IMR-90 (cell line): ENCODE measurements around the gene NCKAP5. TPM values are rescaled to one million over a fixed set of nuclear protein-coding genes. Genes with fewer than 3 reads are reported as not detected.

ENCODE experiments used
- ATAC-seq: fragments of 200-7000 bp; cut with Tn5 transposase; 2 replicates; pipeline ENCODE4 v1.9.1; 2020; ENCODE audit warnings: low read depth, mild to moderate bottlenecking, moderate library complexity
- BruUV-seq: library from RNA; stranded (reverse); fragments of 400-500 nt; replicated peaks from 2 replicates; lab custom pipeline; 2021; lab: Mats Ljungman, UMichigan
- CTCF ChIA-PET: fragments of 300-600 bp; formaldehyde crosslinking; extraction: SDS; loops from one replicate; lab custom pipeline; 2021; ENCODE audit warnings: antibody characterized with exemption; lab: Yijun Ruan, JAX
- POLR2A ChIA-PET: fragments of 300-600 bp; sonication (Branson Sonifier 250); formaldehyde crosslinking; loops from one replicate; lab custom pipeline; 2022; ENCODE audit warnings: antibody characterized with exemption; ENCODE audit not compliant: unreplicated experiment; lab: Charles Lee
- DNase-seq: peaks from one replicate; pipeline ENCODE4 v3.0.0; 2013
- H2AFZ ChIP-seq: replicated peaks from 2 replicates; pipeline ENCODE3; 2013; ENCODE audit warnings: low read length, mild to moderate bottlenecking; ENCODE audit not compliant: poor library complexity
- H2AK5ac ChIP-seq: 2 replicates; pipeline ENCODE4 v1.6.1; 2013; ENCODE audit warnings: low read depth, low read length, inconsistent platforms
- H2AK9ac ChIP-seq: replicated peaks from 2 replicates; pipeline ENCODE3; 2013; ENCODE audit warnings: mild to moderate bottlenecking, low read depth, low read length, moderate library complexity; ENCODE audit not compliant: poor library complexity
- H2BK120ac ChIP-seq: 2 replicates; pipeline ENCODE4 v1.6.1; 2013; ENCODE audit warnings: low read depth, low read length, inconsistent platforms
- H2BK15ac ChIP-seq: 3 replicates; pipeline ENCODE4 v1.6.1; 2013; ENCODE audit warnings: low read depth, low read length, inconsistent platforms
- H2BK20ac ChIP-seq: 2 replicates; pipeline ENCODE4 v1.6.1; 2013; ENCODE audit warnings: low read depth, mild to moderate bottlenecking, inconsistent platforms, low read length, moderate library complexity
- H2BK5ac ChIP-seq: 2 replicates; pipeline ENCODE4 v1.6.1; 2013; ENCODE audit warnings: mild to moderate bottlenecking, low read depth, low read length, inconsistent platforms; ENCODE audit not compliant: poor library complexity, severe bottlenecking
- H3K14ac ChIP-seq: replicated peaks from 2 replicates; pipeline ENCODE4 v1.6.1; 2013; ENCODE audit warnings: low read depth, low read length, inconsistent platforms
- H3K18ac ChIP-seq: 2 replicates; pipeline ENCODE4 v1.6.1; 2013; ENCODE audit warnings: low read depth, low read length, control low read depth
- H3K23ac ChIP-seq: 2 replicates; pipeline ENCODE4 v1.6.1; 2013; ENCODE audit warnings: low read depth, low read length, inconsistent platforms
- H3K27ac ChIP-seq: 2 replicates; pipeline ENCODE4 v1.5.1; 2013; ENCODE audit warnings: mild to moderate bottlenecking, control low read depth, low read length; ENCODE audit not compliant: insufficient read depth
- H3K27me3 ChIP-seq: 2 replicates; pipeline ENCODE4 v1.6.1; 2013; ENCODE audit warnings: low read length; ENCODE audit not compliant: control insufficient read depth, insufficient read depth
- H3K36me3 ChIP-seq: 2 replicates; pipeline ENCODE4 v1.6.1; 2013; ENCODE audit warnings: low read length, mixed read lengths; ENCODE audit not compliant: control insufficient read depth, insufficient read depth
- H3K4ac ChIP-seq: 2 replicates; pipeline ENCODE4 v1.6.1; 2013; ENCODE audit warnings: low read depth, low read length, inconsistent platforms
- H3K4me1 ChIP-seq: 2 replicates; pipeline ENCODE4 v1.6.1; 2013; ENCODE audit warnings: low read length, mixed read lengths; ENCODE audit not compliant: control insufficient read depth, insufficient read depth
- H3K4me2 ChIP-seq: 2 replicates; pipeline ENCODE4 v1.6.1; 2013; ENCODE audit warnings: low read depth, mild to moderate bottlenecking, control low read depth, low read length, moderate library complexity
- H3K4me3 ChIP-seq: 2 replicates; pipeline ENCODE4 v1.5.1; 2013; ENCODE audit warnings: low read depth, mild to moderate bottlenecking, control low read depth, low read length, moderate library complexity; ENCODE audit not compliant: insufficient read depth
- H3K56ac ChIP-seq: 2 replicates; pipeline ENCODE4 v1.6.1; 2013; ENCODE audit warnings: low read length, inconsistent platforms; ENCODE audit not compliant: insufficient read depth; ENCODE audit errors: extremely low read depth
- H3K79me1 ChIP-seq, 2 experiments: 2 replicates each; pipeline ENCODE4 v1.6.1; 2013; ENCODE audit warnings: low read length in 2 of 2, inconsistent platforms in 1 of 2, low read depth in 1 of 2
- H3K9ac ChIP-seq: 2 replicates; pipeline ENCODE4 v1.6.1; 2013; ENCODE audit warnings: low read depth, low read length, control low read depth
- H3K9me1 ChIP-seq: 2 replicates; pipeline ENCODE4 v1.6.1; 2013; ENCODE audit warnings: low read length, inconsistent platforms; ENCODE audit not compliant: insufficient read depth
- H3K9me3 ChIP-seq: 2 replicates; pipeline ENCODE4 v1.6.1; 2013; ENCODE audit warnings: low read length; ENCODE audit not compliant: control insufficient read depth, insufficient read depth
- H4K20me1 ChIP-seq: 2 replicates; pipeline ENCODE4 v1.6.1; 2013; ENCODE audit warnings: low read length, inconsistent platforms; ENCODE audit not compliant: insufficient read depth
- H4K5ac ChIP-seq: 2 replicates; pipeline ENCODE4 v1.6.1; 2013; ENCODE audit warnings: mild to moderate bottlenecking, low read depth, low read length, control low read depth
- H4K8ac ChIP-seq, 2 experiments: 2 replicates each; pipeline ENCODE4 v1.6.1; 2013; ENCODE audit warnings: low read depth in 2 of 2, low read length in 2 of 2, control low read depth in 1 of 2, inconsistent platforms in 1 of 2
- H4K91ac ChIP-seq: 2 replicates; pipeline ENCODE4 v1.6.1; 2013; ENCODE audit warnings: low read depth, low read length, inconsistent platforms; ENCODE audit not compliant: insufficient read depth
- BHLHE40 ChIP-seq: fragments of 150-350 bp; IDR thresholded peaks from 2 replicates; pipeline ENCODE4 v1.6.1; 2016; ENCODE audit warnings: mild to moderate bottlenecking, low read depth, low read length
- CEBPB ChIP-seq: IDR thresholded peaks from 2 replicates; pipeline ENCODE4 v1.6.1; 2012; ENCODE audit warnings: low read depth, low read length, improper control_type of control experiment
- CHD1 ChIP-seq: IDR thresholded peaks from 2 replicates; pipeline ENCODE4 v1.6.1; 2012; ENCODE audit warnings: low read depth, low read length, improper control_type of control experiment
- ELK1 ChIP-seq: fragments of 150-350 bp; IDR thresholded peaks from 2 replicates; pipeline ENCODE4 v1.6.1; 2016; ENCODE audit warnings: low read depth, mild to moderate bottlenecking, low read length, moderate library complexity, borderline replicate concordance
- MAFK ChIP-seq: IDR thresholded peaks from 2 replicates; pipeline ENCODE4 v1.6.1; 2012; ENCODE audit warnings: low read depth, low read length, improper control_type of control experiment
- POLR2A ChIP-seq: IDR thresholded peaks from 2 replicates; pipeline ENCODE4 v1.6.1; 2012; ENCODE audit warnings: mild to moderate bottlenecking, low read depth, low read length
- RCOR1 ChIP-seq: IDR thresholded peaks from 2 replicates; pipeline ENCODE4 v1.6.1; 2012; ENCODE audit warnings: mild to moderate bottlenecking, low read length, improper control_type of control experiment; ENCODE audit not compliant: insufficient replicate concordance
- SMC3 ChIP-seq: fragments of 150-350 bp; IDR thresholded peaks from 2 replicates; pipeline ENCODE4 v1.6.1; 2016; ENCODE audit warnings: low read depth, mild to moderate bottlenecking, antibody characterized with exemption, low read length, moderate library complexity
- WGBS, 2 experiments: methylation state at CpG; one replicate each; pipeline versions ENCODE4 v1.1.5 to v1.1.7; 2013; ENCODE audit warnings: missing lambda C conversion rate in 2 of 2; ENCODE audit not compliant: insufficient read length in 1 of 2; ENCODE audit errors: extremely low coverage in 2 of 2; 5-methylcytosine and 5-hydroxymethylcytosine counted together
- dilution Hi-C: fragments of 300-500 bp; cut with HindIII; formaldehyde crosslinking; loops from one replicate; pipeline ENCODE4 v1.14.3; 2018; ENCODE audit warnings: low sequenced_read_pairs; ENCODE audit not compliant: unreplicated experiment
- in situ Hi-C: fragments of 300-500 bp; cut with MboI; formaldehyde crosslinking; loops from 3 replicates; pipeline ENCODE4 v1.14.3; 2019; ENCODE audit warnings: low sequenced_read_pairs, inconsistent platforms, mixed read lengths
- intact Hi-C: fragments of 100-400 bp; cut with micrococcal nuclease; formaldehyde crosslinking; loops from 2 replicates; pipeline ENCODE4 v1.10.0; 2022
- polyA plus RNA-seq, 3 experiments: library from polyadenylated mRNA; depleted of rRNA; stranded (reverse); fragments of >200 nt; gene quantifications; 2 replicates each; pipeline ENCODE4 v1.2.3, GENCODE V29; 2012; ENCODE audit warnings: low replicate concordance in 1 of 3
- total RNA-seq: library from RNA; depleted of rRNA; stranded (reverse); fragments of >200 nt; gene quantifications from 2 replicates; pipeline ENCODE4 v1.2.3, GENCODE V29; 2012

Gene NCKAP5
- total and polyA plus RNA-seq, 2 of the 4 experiments (the other 2 are of a cell fraction), result 2.7 to 3.9 TPM

- H2AK5ac ChIP-seq, result peak overlapping the region; percentile 51; the same call in 1 of the 2 replicates
- no peak for ATAC-seq
- intact Hi-C loops (no loop called here), in situ Hi-C loops (loop anchor here (25.0 kb wide), 1 partner anchor 895 kb away; the partner anchor contains the start of gene LYPD1), dilution Hi-C loops (no loop called here)
- DNase-seq, result no peak
- peak overlapping the region; percentile 31; the same call in 1 of the 2 replicates for H3K27ac ChIP-seq
- no peaks in the 10 kb centered on the region for H3K9me3 ChIP-seq
- H4K91ac ChIP-seq, result peak overlapping the region; percentile 72
- no peak overlapping the region for H3K4me2 ChIP-seq
- TF ChIP-seq RCOR1 (no peak), CHD1 (no peak), MAFK (no peak), ELK1 (no peak), POLR2A (no peak), CEBPB (no peak), SMC3 (no peak), BHLHE40 (no peak)
- H3K23ac ChIP-seq, result peak overlapping the region; percentile 39; the same call in 1 of the 2 replicates
- POLR2A ChIA-PET, result no interaction called here
- no peaks in the 10 kb centered on the region for H4K20me1 ChIP-seq
- peak overlapping the region; percentile 34 for H2AFZ ChIP-seq
- H3K9ac ChIP-seq, result peak overlapping the region; percentile 19; the same call in 1 of the 2 replicates
- peak overlapping the region; percentile 5 for H2BK5ac ChIP-seq
- H3K56ac ChIP-seq, result no peak overlapping the region
- peak overlapping the region; percentile 75 for H3K4ac ChIP-seq
- peak overlapping the region; percentile 94 for H4K5ac ChIP-seq
- H2AK9ac ChIP-seq, result no peak overlapping the region
- peaks cover 17 to 44% of the 10 kb centered on the region in 2 experiments for H3K79me1 ChIP-seq
- H3K14ac ChIP-seq, result peak overlapping the region; percentile 34
- CTCF ChIA-PET, result no interaction called here
- peaks cover 15% of the 10 kb centered on the region for H3K4me1 ChIP-seq
- H2BK120ac ChIP-seq, result peak overlapping the region; percentile 79
- peak overlapping the region; percentile 82; the same call in 2 of the 3 replicates for H2BK15ac ChIP-seq
- peaks cover 15% of the 10 kb centered on the region for H3K9me1 ChIP-seq
- peak overlapping the region; percentile 95 for H3K18ac ChIP-seq
- H3K27me3 ChIP-seq, result no peaks in the 10 kb centered on the region
- H3K36me3 ChIP-seq, result peaks cover 2% of the 10 kb centered on the region; the same call in 1 of the 2 replicates
- peak overlapping the region; percentile 26 to 49; a peak in 3 of 4 replicates for H4K8ac ChIP-seq
- H3K4me3 ChIP-seq, result no peak overlapping the region
- H2BK20ac ChIP-seq, result peak overlapping the region; percentile 77
- BruUV-seq, result no TSS peak
- WGBS, 2 experiments, result 100% methylated on average over 1 of the region's 3 CpGs; no CpG with 5 or more reads in 1 of the 2 experiments
Observed at GRCh38 chr2:133557614-133558013, 10.6 kb downstream of the NCKAP5 start.
